ENCODE measurements around the gene CLIC3.
"Not testable (repeated sequence)": the region's sequence is repeated elsewhere in the genome, so short reads cannot be mapped to it uniquely, and the experiment has no call there.

The CLIC3 gene

GRCh38 chr9:137017071-137017470 is 20.7 kb upstream of the CLIC3 start:
- no peak for DNase-seq

GRCh38 chr9:137016436-137016835 is 20.1 kb upstream of the CLIC3 start:
- no peak for DNase-seq

- no peak for DNase-seq
These were observed 19.6 kb upstream of the CLIC3 start for GRCh38 chr9:137015976-137016375.

- no peak for DNase-seq
These were observed 19.2 kb upstream of the CLIC3 start for GRCh38 chr9:137015540-137015930.

- DNase-seq, result no peak
These were observed 18.6 kb upstream of the CLIC3 start for GRCh38 chr9:137014776-137015539.

GRCh38 chr9:137014166-137014565 is 17.8 kb upstream of the CLIC3 start:
- DNase-seq, result no peak

GRCh38 chr9:137013571-137013940 is 17.2 kb upstream of the CLIC3 start:
- no peak for DNase-seq

- DNase-seq, result no peak
These were observed 16.6 kb upstream of the CLIC3 start for GRCh38 chr9:137012694-137013570.

- DNase-seq, result no peak
These were observed 15.7 kb upstream of the CLIC3 start for GRCh38 chr9:137011907-137012675.

- no peak for DNase-seq
These were observed 14.8 kb upstream of the CLIC3 start for GRCh38 chr9:137011156-137011555.

- DNase-seq, result no peak
These were observed 13.8 kb upstream of the CLIC3 start for GRCh38 chr9:137009938-137010732.

GRCh38 chr9:137009217-137009616 is 12.8 kb upstream of the CLIC3 start:
- DNase-seq, result no peak

- no peak for DNase-seq
These were observed 11.9 kb upstream of the CLIC3 start for GRCh38 chr9:137008312-137008711.

GRCh38 chr9:137007816-137008270 is 11.5 kb upstream of the CLIC3 start:
- DNase-seq, result no peak

- DNase-seq, result no peak
These were observed 10.9 kb upstream of the CLIC3 start for GRCh38 chr9:137007108-137007815.

- DNase-seq, result no peak
These were observed 10.0 kb upstream of the CLIC3 start for GRCh38 chr9:137006116-137007003.

GRCh38 chr9:137004285-137004684 is 7.9 kb upstream of the CLIC3 start:
- not testable (repeated sequence) for DNase-seq

GRCh38 chr9:137002646-137003041 is 6.3 kb upstream of the CLIC3 start:
- no peak for DNase-seq

GRCh38 chr9:137001857-137002645 is 5.7 kb upstream of the CLIC3 start:
- DNase-seq, result no peak
